ENCODE data around the gene CTSZ.

DNA sequence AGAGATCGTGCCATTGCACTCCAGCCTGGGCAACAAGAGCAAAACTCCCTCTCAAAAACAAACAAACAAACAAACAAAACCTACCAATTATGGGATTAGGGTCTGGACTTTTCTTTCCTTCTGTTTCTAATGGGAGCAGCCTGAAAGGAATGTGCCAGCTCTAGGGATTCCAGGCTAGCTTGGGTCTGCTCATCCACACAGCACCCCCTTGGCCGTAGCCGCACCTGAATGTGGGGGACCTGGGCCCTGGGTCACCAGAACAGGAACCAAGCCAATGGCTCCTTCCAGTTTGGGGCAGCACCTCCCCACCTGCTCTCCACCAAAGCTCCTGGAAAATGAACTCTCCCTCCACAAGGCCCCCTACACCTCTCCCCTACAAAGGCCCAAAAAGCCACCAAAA is 6.7 kb downstream of the CTSZ start:
- TF ChIP-seq SREBF2 (IDR thresholded peaks at IDR 0.05): no peak
- TF ChIP-seq POLR2A (IDR thresholded peaks at IDR 0.05; ENCODE audit: low read length): no peak
- TF ChIP-seq EP300 (IDR thresholded peaks at IDR 0.05): no peak
- TF ChIP-seq RCOR1 (IDR thresholded peaks at IDR 0.05; ENCODE audit: low read depth, low read length): no peak
- TF ChIP-seq CTCF (IDR thresholded peaks at IDR 0.05): no peak
- TF ChIP-seq JUNB (IDR thresholded peaks at IDR 0.05): no peak
- TF ChIP-seq TP53 (CRISPR knock-in tag; IDR thresholded peaks at IDR 0.05): no peak
- no peak for TF ChIP-seq MAX (IDR thresholded peaks at IDR 0.05)
- TF ChIP-seq HOXB5 (CRISPR knock-in tag; IDR thresholded peaks at IDR 0.05): no peak
- no peak for TF ChIP-seq BHLHE40 (IDR thresholded peaks at IDR 0.05; ENCODE audit: low read depth, low read length)
- no peak for TF ChIP-seq MAZ (IDR thresholded peaks at IDR 0.05; ENCODE audit: borderline replicate concordance, low read depth, low read length)
- TF ChIP-seq CBX2 (IDR thresholded peaks at IDR 0.05; ENCODE audit: borderline replicate concordance, low read depth): no peak
- TF ChIP-seq HDAC2 (IDR thresholded peaks at IDR 0.05): no peak
- TF ChIP-seq RFX5 (IDR thresholded peaks at IDR 0.05): no peak
